Mammary epithelial cell (primary cell): ENCODE results near the gene GJB2.

Source experiments
- CTCF ChIP-seq, 2 donors: IDR thresholded peaks in 1 of 2; conservative IDR thresholded peaks in 1 of 2; 2 replicates each; pipeline ENCODE4 v1.5.1; 2011 to 2012; ENCODE audit warnings: inconsistent platforms in 2 of 2, low read length in 2 of 2, mild to moderate bottlenecking in 2 of 2, control low read depth in 1 of 2, low read depth in 1 of 2; ENCODE audit not compliant: insufficient read depth in 1 of 2; ENCODE audit errors: extremely low read depth in 1 of 2
- EZH2 ChIP-seq: IDR thresholded peaks from 2 replicates; pipeline ENCODE4 v1.6.1; 2012; ENCODE audit warnings: low read length, inconsistent platforms, borderline replicate concordance

GRCh38 chr13:20151016-20151415, 41.7 kb downstream of the GJB2 start:
- TF ChIP-seq EZH2 (no peak), CTCF (conservative IDR thresholded peaks at IDR 0.05 in 1 of 2, IDR thresholded peaks at IDR 0.05 in 1 of 2; ENCODE audit: extremely low read depth in 1 of 2, insufficient read depth in 1 of 2, low read depth in 1 of 2, low read length in 2 of 2) (no peak)
